Glomerular visceral epithelial cell (primary cell): ENCODE data around the gene DNAH17.

ENCODE experiments used
- DNase-seq: peaks from one replicate; pipeline ENCODE4 v3.0.0-alpha.2; 2016; ENCODE audit errors: extremely low spot score

Gene DNAH17

GRCh38 chr17:78390241-78391050 is 186.8 kb downstream of the DNAH17 start:
- DNase-seq = peak; percentile 99

- no peak for DNase-seq
Measured at GRCh38 chr17:78387977-78388941, 188.9 kb downstream of the DNAH17 start.

- no peak for DNase-seq
Measured at GRCh38 chr17:78384479-78385175, 192.6 kb downstream of the DNAH17 start.

- peak; percentile 88 for DNase-seq
Measured at GRCh38 chr17:78383725-78384471, 193.3 kb downstream of the DNAH17 start.

- no peak for DNase-seq
Measured at GRCh38 chr17:78381601-78382232, 195.5 kb downstream of the DNAH17 start.

- no peak for DNase-seq
Measured at GRCh38 chr17:78380370-78380769, 196.8 kb downstream of the DNAH17 start.

- DNase-seq = peak; percentile 66
Measured at GRCh38 chr17:78379131-78379491, 198.1 kb downstream of the DNAH17 start.

GRCh38 chr17:78378225-78379130 is 198.7 kb downstream of the DNAH17 start, which contains the start of gene PGS1:
Gene PGS1, plus strand, starts transcription at chr17:78378649. Its CDS starts 17 bp downstream, at chr17:78378666.
- DNase-seq = peak; percentile 68

- DNase-seq = no peak
Measured at GRCh38 chr17:78377858-78378224, 199.4 kb downstream of the DNAH17 start.

GRCh38 chr17:78376161-78376560 is 201.0 kb downstream of the DNAH17 start:
- no peak for DNase-seq

GRCh38 chr17:78375401-78376151 is 201.6 kb downstream of the DNAH17 start:
- DNase-seq = peak; percentile 88

- peak; percentile 82 for DNase-seq
Measured at GRCh38 chr17:78374631-78375274, 202.4 kb downstream of the DNAH17 start.

GRCh38 chr17:78374189-78374588 is 203.0 kb downstream of the DNAH17 start:
- no peak for DNase-seq
